Measurements from ENCODE around the gene UTP11. TPM values are rescaled to one million over a fixed set of nuclear protein-coding genes. Genes with fewer than 3 reads are reported as not detected.

Gene UTP11
- total and polyA plus RNA-seq, 2 of the 8 experiments (the other 6 are each of a cell fraction or from before 2014, with no cell fraction given) = 19.5 to 60.5 TPM

- Histone ChIP-seq H3K14ac (ENCODE audit: insufficient read length) (no peak overlapping the region), H3K27me3 (replicated peaks in 1 of 4; ENCODE audit: control insufficient read depth in 3 of 4, extremely low read depth in 1 of 4, insufficient read depth in 3 of 4, low read length in 3 of 4) (no peaks in the 10 kb centered on the region; a peak in 1 of 7 replicates), H3K79me2 (ENCODE audit: control insufficient read depth in 1 of 2, insufficient read depth in 2 of 2, low read length in 2 of 2) (peaks cover 0 to 12% of the 10 kb centered on the region in 2 experiments; a peak in 2 of 4 replicates), H3K23ac (ENCODE audit: insufficient read length) (no peak overlapping the region), H3K4ac (replicated peaks; ENCODE audit: insufficient read length, low read depth, low read length) (no peak overlapping the region), H3K79me1 (ENCODE audit: low read depth, low read length) (0 out of 2 replicates have a peak, but pooled peaks cover 4% of the 10 kb centered on the region), H3K4me3 (ENCODE audit: extremely low read depth in 1 of 4, insufficient read depth in 2 of 4, low read depth in 3 of 4, low read length in 4 of 4) (no peak overlapping the region), H2BK15ac (ENCODE audit: low read length) (peak overlapping the region; percentile 97), H3K56ac (replicated peaks; ENCODE audit: insufficient read length, low read depth, low read length) (no peak overlapping the region), H2BK12ac (ENCODE audit: low read depth, low read length) (peak overlapping the region; percentile 65), H2AK5ac (ENCODE audit: low read depth, low read length) (peak overlapping the region; percentile 20), H3K9me3 (ENCODE audit: insufficient read depth in 2 of 2, low read depth in 1 of 2, low read length in 1 of 2) (no peaks in the 10 kb centered on the region), H3K27ac (ENCODE audit: low read depth, low read length) (peak overlapping the region; percentile 37; the same call in 1 of the 2 replicates), H3K36me3 (ENCODE audit: control insufficient read depth in 2 of 4, insufficient read depth in 4 of 4, low read length in 3 of 4) (peaks cover 0 to 17% (median 5%) of the 10 kb centered on the region in 4 experiments; a peak in 5 of 8 replicates), H2BK120ac (replicated peaks; ENCODE audit: low read depth, low read length) (no peak overlapping the region), H3K9ac (replicated peaks in 1 of 4; ENCODE audit: extremely low read depth in 1 of 4, low read depth in 3 of 4, low read length in 3 of 4) (no peak overlapping the region), H3K4me1 (replicated peaks in 1 of 4; ENCODE audit: control insufficient read depth in 3 of 4, insufficient read depth in 4 of 4, low read length in 3 of 4) (peaks cover 9 to 47% (median 37%) of the 10 kb centered on the region in 4 experiments), H3K23me2 (ENCODE audit: low read depth, low read length) (peaks cover 2% of the 10 kb centered on the region), H3K18ac (ENCODE audit: extremely low read depth, low read length) (peak overlapping the region; percentile 25), H2BK5ac (ENCODE audit: low read depth, low read length) (peak overlapping the region; percentile 94; the same call in 1 of the 2 replicates), H3K4me2 (ENCODE audit: insufficient read depth in 1 of 2, low read depth in 2 of 2, low read length in 2 of 2) (no peak overlapping the region), H2AFZ (ENCODE audit: low read length) (no peak overlapping the region), H4K8ac (ENCODE audit: extremely low read depth, insufficient read depth, low read length) (peak overlapping the region; percentile 43; the same call in 1 of the 2 replicates), H4K5ac (ENCODE audit: insufficient read length, low read depth, low read length) (no peak overlapping the region), H2BK20ac (ENCODE audit: low read length) (0 out of 2 replicates have a peak overlapping the region, but pooled peaks have one; percentile 86), H4K91ac (replicated peaks; ENCODE audit: insufficient read length, low read length) (peak overlapping the region; percentile 76), H4K20me1 (replicated peaks in 1 of 2; ENCODE audit: control insufficient read depth in 1 of 2, insufficient read depth in 2 of 2, low read length in 2 of 2) (no peaks in the 10 kb centered on the region)
- FAIRE-seq (no peak), DNase-seq (ENCODE audit: low read depth in 1 of 2, low spot score in 2 of 2) (no peak)
- ChIA-PET CTCF (ENCODE audit: partially characterized antibody) (interaction anchor here (0.9 to 14.7 kb wide), 3 partner anchors 9 to 504 kb away, joined by 3 to 211 read pairs (median 24); partner anchors contain the start of genes SF3A3 and UTP11), POLR2A (ENCODE audit: partially characterized antibody) (interaction anchor here (0.8 to 5.6 kb wide), 3 partner anchors 9 to 106 kb away, joined by 3 to 31 read pairs (median 5); partner anchors contain the start of gene SF3A3)
- 93% methylated on average over 16 of the region's 16 CpGs; no CpG with 5 or more reads in 1 of the 2 experiments for WGBS, 2 experiments (ENCODE audit: extremely low coverage in 1 of 2, insufficient coverage in 1 of 2, insufficient read length in 1 of 2, insufficient replicate concordance in 2 of 2, low coverage in 1 of 2, low lambda C conversion rate in 2 of 2, missing lambda C conversion rate in 1 of 2)
- no peak for TF ChIP-seq SAP30 (IDR thresholded peaks at IDR 0.05; ENCODE audit: insufficient read depth, insufficient replicate concordance, low read length)
- TF ChIP-seq USF2 (IDR thresholded peaks at IDR 0.05; ENCODE audit: low read length) = no peak
- no peak for TF ChIP-seq SP4 (IDR thresholded peaks at IDR 0.05; ENCODE audit: low read length)
- TF ChIP-seq SIRT6 (IDR thresholded peaks at IDR 0.05; ENCODE audit: low read length) = no peak
- no peak for TF ChIP-seq BCL11A (IDR thresholded peaks at IDR 0.05; ENCODE audit: low read depth in 2 of 2, low read length in 2 of 2)
- TF ChIP-seq PHF8 (conservative IDR thresholded peaks at IDR 0.05; ENCODE audit: low read depth, low read length) = no peak
- TF ChIP-seq JUN (IDR thresholded peaks at IDR 0.05; ENCODE audit: low read depth, low read length) = no peak
- TF ChIP-seq, protein P1, sequence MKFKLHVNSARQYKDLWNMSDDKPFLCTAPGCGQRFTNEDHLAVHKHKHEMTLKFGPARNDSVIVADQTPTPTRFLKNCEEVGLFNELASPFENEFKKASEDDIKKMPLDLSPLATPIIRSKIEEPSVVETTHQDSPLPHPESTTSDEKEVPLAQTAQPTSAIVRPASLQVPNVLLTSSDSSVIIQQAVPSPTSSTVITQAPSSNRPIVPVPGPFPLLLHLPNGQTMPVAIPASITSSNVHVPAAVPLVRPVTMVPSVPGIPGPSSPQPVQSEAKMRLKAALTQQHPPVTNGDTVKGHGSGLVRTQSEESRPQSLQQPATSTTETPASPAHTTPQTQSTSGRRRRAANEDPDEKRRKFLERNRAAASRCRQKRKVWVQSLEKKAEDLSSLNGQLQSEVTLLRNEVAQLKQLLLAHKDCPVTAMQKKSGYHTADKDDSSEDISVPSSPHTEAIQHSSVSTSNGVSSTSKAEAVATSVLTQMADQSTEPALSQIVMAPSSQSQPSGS (IDR thresholded peaks at IDR 0.05; ENCODE audit: low read length) = no peak
- TF ChIP-seq RBBP5 (IDR thresholded peaks at IDR 0.05; ENCODE audit: borderline replicate concordance, low read depth, low read length) = no peak
Measured at GRCh38 chr1:37998913-37999429, 13.6 kb upstream of the UTP11 start.
